SK-MEL-5 (cell line): ENCODE results near the gene NDE1. TPM values are rescaled to one million over a fixed set of nuclear protein-coding genes. Genes with fewer than 3 reads are reported as not detected.
A peak's percentile ranks its signal among the peaks of the same experiment; 100 is the strongest.

Source experiments
- DNase-seq: peaks from one replicate; pipeline ENCODE4 v3.0.0-alpha.2; 2016; ENCODE audit warnings: low read depth, low spot score
- in situ Hi-C: cut with HindIII; loops from 2 replicates; pipeline ENCODE4 v1.10.0; 2016; ENCODE audit warnings: low sequenced_read_pairs, high pct_unique_total_duplicates, low pct_unique_long_range_greater_than_20kb
- total RNA-seq: library from RNA; depleted of rRNA; stranded (reverse); fragments of >200 nt; shearing (Covaris generic); gene quantifications from 2 replicates; pipeline ENCODE4 v1.2.3, GENCODE V29; 2014

NDE1 gene
- total RNA-seq, 1 experiment from 2014 or later, result 23.5 TPM

GRCh38 chr16:15616475-15617165 is 33.4 kb upstream of the NDE1 start:
- in situ Hi-C loops, result no loop called here
- no peak for DNase-seq

GRCh38 chr16:15617901-15618300 is 32.1 kb upstream of the NDE1 start:
- in situ Hi-C loops, result no loop called here
- no peak for DNase-seq

- DNase-seq, result no peak
- in situ Hi-C loops, result no loop called here
Measured at GRCh38 chr16:15618392-15618791, 31.7 kb upstream of the NDE1 start.

GRCh38 chr16:15620611-15621195 is 29.3 kb upstream of the NDE1 start:
- DNase-seq, result no peak

GRCh38 chr16:15621456-15621855 is 28.6 kb upstream of the NDE1 start:
- no peak for DNase-seq
- in situ Hi-C loops, result no loop called here

More at GRCh38 chr16:15620611-15621195, 29.3 kb upstream of the NDE1 start:
- in situ Hi-C loops, result no loop called here

GRCh38 chr16:15621889-15622288 is 28.2 kb upstream of the NDE1 start:
- in situ Hi-C loops, result no loop called here
- DNase-seq, result no peak

- in situ Hi-C loops, result no loop called here
- DNase-seq, result no peak
Measured at GRCh38 chr16:15631730-15632409, 18.2 kb upstream of the NDE1 start.

- no peak for DNase-seq
- in situ Hi-C loops, result no loop called here
Measured at GRCh38 chr16:15635926-15636325, 14.1 kb upstream of the NDE1 start.

- DNase-seq, result no peak
- in situ Hi-C loops, result no loop called here
Measured at GRCh38 chr16:15636392-15636873, 13.6 kb upstream of the NDE1 start.

- DNase-seq, result no peak
- in situ Hi-C loops, result no loop called here
Measured at GRCh38 chr16:15639061-15639568, 10.9 kb upstream of the NDE1 start.

- in situ Hi-C loops, result no loop called here
Measured at GRCh38 chr16:15640966-15641365, 9.1 kb upstream of the NDE1 start.

GRCh38 chr16:15641753-15642556 is 8.1 kb upstream of the NDE1 start:
- DNase-seq, result no peak
- in situ Hi-C loops, result no loop called here

More at GRCh38 chr16:15640966-15641365, 9.1 kb upstream of the NDE1 start:
- DNase-seq, result no peak

GRCh38 chr16:15642557-15643047 is 7.4 kb upstream of the NDE1 start:
- in situ Hi-C loops, result no loop called here

GRCh38 chr16:15643048-15643945 is 6.7 kb upstream of the NDE1 start, which contains the start of gene MARF1:
MARF1 (minus strand) TSS chr16:15643154; CDS start chr16:15639233, 3,921 bp downstream.
- in situ Hi-C loops, result no loop called here

More at GRCh38 chr16:15642557-15643047, 7.4 kb upstream of the NDE1 start:
- DNase-seq, result peak; percentile 66

GRCh38 chr16:15643946-15644250 is 6.1 kb upstream of the NDE1 start:
- in situ Hi-C loops, result no loop called here
- DNase-seq, result no peak

More at GRCh38 chr16:15643048-15643945, 6.7 kb upstream of the NDE1 start, which contains the start of gene MARF1:
- peak; percentile 94 for DNase-seq

- peak; percentile 81 for DNase-seq
- in situ Hi-C loops, result no loop called here
Measured at GRCh38 chr16:15644267-15644961, 5.6 kb upstream of the NDE1 start.
